HCT116 (cell line): ENCODE data around the gene GDAP1L1. TPM values are rescaled to one million over a fixed set of nuclear protein-coding genes. Genes with fewer than 3 reads are reported as not detected.

ENCODE experiments used
- total RNA-seq: library from RNA; stranded (reverse); gene quantifications from one replicate; pipeline ENCODE4 v1.2.1, GENCODE V29; 2021; ENCODE audit not compliant: unreplicated experiment

Gene GDAP1L1
- total RNA-seq, 1 experiment from 2014 or later: not detected

Other genes with a start within 250 kb of the GDAP1L1 start
- 0.17 TPM for gene JPH2, start 60.1 kb upstream of the GDAP1L1 start, total RNA-seq
- 28.4 TPM for gene OSER1, start 36.5 kb upstream of the GDAP1L1 start, total RNA-seq
- 5.2 TPM for gene FITM2, start 63.9 kb downstream of the GDAP1L1 start, total RNA-seq
- gene R3HDML, start 89.7 kb downstream of the GDAP1L1 start, total RNA-seq: not detected
- gene HNF4A, start 108.4 kb downstream of the GDAP1L1 start, total RNA-seq: 7.4 TPM
- 20.4 TPM for gene TTPAL, start 228.6 kb downstream of the GDAP1L1 start, total RNA-seq